PC-3 (cell line): Measurements from ENCODE around the gene LRCOL1.

ENCODE experiments used
- CTCF ChIP-seq: fragments of 300-600 bp; sonication (generic); conservative IDR thresholded peaks from 2 replicates; pipeline ENCODE4 v1.5.1; 2017; ENCODE audit warnings: antibody characterized with exemption, low read depth, mild to moderate bottlenecking, low read length
- EZH2 ChIP-seq: fragments of 300-600 bp; sonication (generic); IDR thresholded peaks from one replicate; pipeline ENCODE4 v1.6.1; 2017; ENCODE audit warnings: antibody characterized with exemption, mild to moderate bottlenecking, low read length; ENCODE audit not compliant: unreplicated experiment
- EZH2phosphoT487 ChIP-seq: fragments of 300-600 bp; sonication (generic); IDR thresholded peaks from 2 replicates; pipeline ENCODE4 v1.6.1; 2018; ENCODE audit warnings: mild to moderate bottlenecking, antibody characterized with exemption, low read length, borderline replicate concordance

GRCh38 chr12:132606466-132606865, 3.9 kb downstream of the LRCOL1 start:
- no peak for TF ChIP-seq CTCF
- TF ChIP-seq EZH2: no peak
- no peak for TF ChIP-seq EZH2phosphoT487
